ENCODE data around the gene NMNAT2.
"Not testable (repeated sequence)": the region's sequence is repeated elsewhere in the genome, so short reads cannot be mapped to it uniquely, and the experiment has no call there.

The NMNAT2 gene

DNA sequence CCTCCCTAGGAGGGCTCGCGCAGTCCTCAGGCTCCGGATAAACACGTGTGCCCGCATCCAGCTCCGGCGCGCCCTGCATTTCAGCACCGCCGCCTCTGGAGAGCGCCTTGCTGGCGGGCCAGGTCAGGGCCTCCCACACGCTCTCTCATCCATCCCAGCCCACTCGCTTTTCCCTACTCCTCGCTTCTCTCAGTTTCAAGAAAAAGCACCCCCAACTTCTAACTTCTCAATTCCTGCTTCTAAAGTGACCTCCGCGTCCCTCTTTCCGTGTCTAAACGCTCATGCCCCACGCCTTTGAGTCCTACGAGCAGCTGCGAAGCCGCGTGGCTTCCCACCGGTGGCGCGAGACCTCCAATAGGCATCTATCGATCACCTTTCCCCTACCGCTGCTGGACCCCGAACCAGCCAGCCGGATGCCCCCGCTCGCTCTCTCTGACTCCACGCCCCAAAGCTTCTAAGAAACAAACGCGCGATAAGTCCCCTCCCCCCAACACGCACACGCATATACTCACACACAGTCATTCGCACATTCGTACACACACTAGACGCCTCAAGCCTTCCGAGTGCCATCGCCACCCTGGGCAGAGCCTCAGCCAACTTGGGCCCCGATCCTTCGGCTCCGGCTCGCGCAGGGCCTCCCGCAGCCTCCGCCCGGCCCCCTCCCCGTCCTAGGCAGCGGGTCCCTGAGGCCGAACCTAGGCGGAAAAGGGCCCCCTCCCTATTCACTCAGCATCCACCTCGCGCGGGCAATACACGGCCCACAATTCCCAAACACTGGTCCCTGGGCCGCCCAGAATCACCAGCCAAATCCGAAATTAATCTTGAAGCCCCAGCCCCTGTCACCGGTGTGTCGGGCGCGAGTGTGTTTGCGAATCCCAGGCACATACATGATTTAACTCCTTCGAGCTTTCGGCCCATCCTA is 1.1 kb downstream of the NMNAT2 start:
- peak; percentile 22 to 35 for DNase-seq

DNA sequence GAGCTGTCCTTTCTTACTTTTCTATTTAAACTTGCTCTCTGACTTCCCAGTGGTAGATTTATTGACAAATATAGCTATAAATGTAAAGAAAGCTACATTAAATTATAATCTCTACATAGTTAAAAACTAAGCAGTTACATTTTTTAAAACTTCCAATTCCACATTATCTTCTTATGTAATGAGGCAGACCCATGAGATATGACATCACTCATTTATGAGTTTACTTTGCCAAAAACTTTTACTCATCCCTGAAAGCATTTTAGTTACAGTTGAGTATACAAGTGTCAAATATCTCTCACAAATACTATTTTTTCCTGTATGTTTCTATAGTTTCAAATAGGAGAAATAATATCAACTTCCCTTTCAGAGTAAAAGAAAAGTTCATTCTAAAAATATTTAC is 3.8 kb downstream of the NMNAT2 start:
- DNase-seq = no peak

DNA sequence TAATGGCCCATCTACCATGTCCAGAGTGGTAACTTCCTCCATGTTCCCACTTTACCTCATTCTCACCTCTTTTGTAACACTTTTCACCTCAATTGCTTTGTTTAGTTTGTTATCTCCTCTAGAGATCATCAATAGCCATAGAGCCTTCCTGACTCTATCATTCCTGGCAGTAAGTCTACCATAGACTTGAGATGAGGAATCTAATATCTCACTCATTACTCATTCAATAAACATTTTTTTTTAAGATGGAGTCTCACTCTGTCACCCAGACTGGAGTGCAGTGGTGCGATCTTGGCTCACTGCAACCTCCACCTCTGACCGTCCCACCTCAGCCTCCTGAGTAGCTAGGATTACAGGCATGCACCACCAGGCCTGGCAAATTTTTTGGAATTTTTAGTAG is 7.1 kb downstream of the NMNAT2 start:
- DNase-seq = no peak

DNA sequence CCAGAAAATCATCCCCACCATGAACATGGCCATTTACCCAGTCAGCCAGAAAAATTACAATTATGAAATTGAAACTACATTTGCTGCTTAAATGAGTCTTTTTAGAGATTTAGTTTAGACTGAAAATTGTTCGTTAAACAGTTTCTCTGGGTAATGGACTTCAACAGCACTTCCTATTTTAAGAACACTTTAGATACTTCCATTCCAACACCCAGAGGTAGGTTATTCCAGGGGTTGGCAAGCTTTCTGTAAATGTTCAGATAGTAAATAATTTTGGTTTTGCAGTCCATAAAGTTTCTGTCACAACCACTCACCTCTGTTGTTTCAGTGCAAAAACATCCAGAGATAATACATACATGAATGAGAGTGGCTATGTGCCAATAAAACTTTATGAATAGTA is 10.2 kb downstream of the NMNAT2 start:
- no peak for DNase-seq

DNA sequence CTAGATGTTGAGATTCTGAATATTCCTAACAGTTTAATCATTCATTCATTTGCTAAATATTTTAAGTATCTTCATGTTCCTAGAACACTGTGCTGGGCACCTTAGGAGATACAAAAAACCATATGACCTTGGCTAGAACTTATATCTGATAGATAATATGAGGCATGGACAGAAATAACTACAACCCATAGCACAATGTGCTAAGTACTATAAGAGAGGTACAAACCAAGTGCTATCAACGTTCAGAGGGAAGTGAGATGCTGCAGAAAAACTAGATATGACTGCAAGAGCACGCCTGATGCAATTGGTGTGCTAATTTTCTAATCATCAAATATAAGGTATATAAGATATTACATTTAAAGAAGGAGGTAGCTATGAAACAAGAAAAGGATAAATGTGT is 10.7 kb downstream of the NMNAT2 start:
- DNase-seq = no peak

DNA sequence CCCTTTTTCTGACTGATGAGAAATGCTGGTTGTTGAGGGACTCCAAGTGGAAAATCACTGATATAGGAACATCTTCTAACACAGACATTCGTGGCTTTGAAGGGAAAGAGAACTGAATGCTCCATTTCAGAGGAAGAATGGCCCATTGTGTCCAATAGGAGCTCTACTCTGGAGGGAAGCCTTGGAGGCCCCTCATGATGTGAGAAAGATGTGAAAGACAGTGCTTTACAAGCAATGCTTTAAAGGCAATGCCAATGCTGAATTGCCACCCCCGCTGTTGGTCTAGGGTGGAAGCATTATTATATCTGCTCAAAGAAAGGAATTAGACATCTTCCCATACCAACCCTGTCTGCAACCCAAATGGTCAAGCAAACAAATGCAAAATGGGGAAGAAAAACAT is 13.7 kb downstream of the NMNAT2 start:
- DNase-seq = no peak

DNA sequence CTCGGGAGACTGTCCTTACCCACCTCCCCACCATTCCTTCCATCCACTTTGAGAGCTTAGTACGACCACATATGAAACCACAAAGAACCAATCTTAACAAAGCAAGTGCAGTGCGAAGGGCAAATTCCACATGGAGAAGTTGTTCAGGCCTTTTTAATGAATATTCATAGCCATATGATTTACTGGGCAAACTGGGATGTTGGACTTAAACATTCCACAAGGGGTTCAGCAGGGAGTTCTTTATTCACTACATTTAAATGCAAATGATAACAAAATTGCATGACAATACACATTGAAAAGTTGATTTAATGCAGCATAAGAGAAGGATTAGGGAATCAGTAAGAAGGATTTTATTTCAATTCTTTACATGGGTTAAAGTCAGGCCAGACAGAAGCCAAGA is 14.7 kb downstream of the NMNAT2 start:
- DNase-seq = no peak

DNA sequence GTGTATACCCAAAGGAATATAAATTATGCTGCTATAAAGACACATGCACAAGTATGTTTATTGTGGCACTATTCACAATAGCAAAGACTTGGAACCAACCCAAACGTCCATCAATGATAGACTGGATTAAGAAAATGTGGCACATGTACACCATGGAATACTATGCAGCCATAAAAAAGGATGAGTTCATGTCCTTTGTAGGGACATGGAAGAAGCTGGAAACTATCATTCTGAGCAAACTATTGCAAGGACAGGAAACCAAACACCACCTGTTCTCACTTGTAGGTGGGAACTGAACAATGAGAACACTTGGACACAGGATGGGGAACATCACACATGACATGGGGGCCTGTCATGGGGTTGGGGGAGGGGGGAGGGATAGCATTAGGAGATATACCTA is 16.6 kb downstream of the NMNAT2 start:
- not testable (repeated sequence) for DNase-seq

DNA sequence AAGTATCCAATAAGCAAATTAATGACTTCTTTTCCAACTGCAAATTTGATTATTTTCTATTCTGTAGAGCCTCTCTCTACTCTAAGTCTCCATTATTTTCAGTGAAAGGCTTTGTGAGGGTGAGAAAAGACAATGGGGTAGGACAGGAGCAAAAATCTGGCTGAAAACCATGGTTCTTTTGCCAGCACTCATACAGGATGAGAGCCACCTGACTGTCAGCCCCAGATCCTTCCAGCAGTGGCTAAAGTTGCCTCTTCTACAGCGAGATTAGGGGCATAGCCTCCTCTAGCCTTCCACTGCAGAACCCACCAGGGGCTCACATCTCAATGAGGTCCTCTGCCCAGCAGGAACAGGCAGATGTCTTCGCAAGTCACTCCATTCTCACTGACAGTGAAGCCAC is 23.7 kb downstream of the NMNAT2 start:
- no peak for DNase-seq

DNA sequence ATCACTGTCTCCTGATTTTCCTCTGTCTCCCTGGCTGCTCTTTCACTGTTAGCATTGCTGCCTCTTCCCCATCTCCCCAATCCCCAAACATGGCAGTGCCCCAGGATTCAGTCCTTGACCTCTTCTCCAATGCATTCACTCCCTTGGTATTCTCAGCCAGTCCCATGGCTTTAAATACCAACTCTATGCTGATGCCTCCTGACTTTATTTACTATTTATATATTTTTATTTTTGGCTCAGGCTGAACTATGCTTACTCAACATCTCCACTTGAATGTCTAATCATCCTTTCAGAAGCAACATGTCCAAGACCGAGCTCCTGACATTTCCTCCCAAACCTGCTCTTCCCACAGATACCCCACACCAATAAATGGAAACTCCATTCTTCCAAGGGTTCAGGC is 26.3 kb downstream of the NMNAT2 start:
- DNase-seq = no peak

DNA sequence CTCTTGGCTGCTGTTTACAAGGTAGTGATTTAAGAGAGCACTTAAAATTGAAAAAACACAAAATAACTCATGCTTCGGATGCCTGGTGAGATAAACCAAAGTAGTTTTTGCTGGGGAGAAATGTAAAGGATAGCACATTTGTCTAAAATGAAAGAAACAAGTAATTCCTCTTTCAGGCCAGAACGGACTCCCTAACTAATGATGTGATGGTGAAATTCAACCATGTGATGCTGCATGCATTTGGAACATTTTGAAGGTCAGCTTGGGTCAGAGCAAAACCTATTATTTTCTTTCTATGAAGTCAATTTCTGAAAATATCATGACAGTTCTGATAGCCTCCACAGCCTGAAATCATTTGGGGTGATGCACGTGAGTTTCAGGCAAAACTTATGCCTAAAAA is 27.6 kb downstream of the NMNAT2 start:
- DNase-seq = no peak

DNA sequence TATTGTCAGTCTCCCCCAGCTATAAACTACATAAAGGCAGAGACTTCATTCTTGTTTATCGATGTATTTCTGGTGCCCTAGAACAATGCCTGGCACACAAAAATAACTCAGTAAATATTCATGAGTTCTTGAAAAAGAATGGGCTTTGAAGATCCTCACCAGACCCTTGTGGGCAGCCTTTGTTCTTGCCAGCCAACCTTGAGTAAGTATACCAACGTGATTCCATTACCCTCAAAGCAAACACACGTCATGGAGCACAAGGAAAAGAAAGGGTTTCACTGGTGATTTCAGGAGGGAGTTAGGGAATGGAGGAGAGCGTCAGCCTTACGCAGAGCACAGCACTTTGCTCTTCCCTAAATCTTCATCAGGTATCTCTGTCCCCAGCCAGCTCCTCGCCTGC is 29.4 kb downstream of the NMNAT2 start:
- DNase-seq = no peak

DNA sequence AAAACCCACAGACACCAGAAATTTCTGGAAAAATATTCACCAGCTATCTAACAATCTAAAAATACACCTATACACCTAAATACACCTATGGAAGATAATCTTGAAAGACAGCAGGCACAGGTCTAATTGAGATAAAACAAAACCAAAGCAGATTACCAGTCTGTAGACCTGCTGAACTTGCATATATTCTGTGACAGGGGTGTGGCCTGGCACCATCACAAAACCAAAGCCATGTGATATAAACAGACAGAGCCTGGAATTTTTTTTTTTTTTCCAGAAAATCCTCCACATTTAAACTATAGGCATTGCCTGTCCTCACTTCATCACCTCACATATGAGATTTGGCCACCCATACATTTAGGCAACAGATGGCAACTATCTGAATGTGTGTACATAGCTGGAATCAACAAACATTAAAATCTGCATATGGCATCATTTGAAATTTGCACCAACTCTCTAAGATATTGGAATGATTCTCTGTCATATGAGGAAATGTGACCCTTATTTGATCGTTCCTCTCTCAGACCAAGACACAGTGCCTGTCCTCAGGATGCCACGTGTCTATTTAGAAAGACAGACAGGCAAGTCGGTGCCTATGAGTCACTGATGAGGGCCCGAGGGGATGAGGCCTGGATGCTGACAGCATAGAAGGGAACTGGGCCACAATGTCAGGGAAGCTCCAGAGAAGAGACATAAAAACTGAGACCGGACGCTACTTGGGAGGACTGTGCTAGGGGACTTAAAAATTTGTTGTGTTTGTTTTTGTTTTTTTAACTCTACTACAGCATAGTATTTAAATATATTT is 32.6 kb downstream of the NMNAT2 start:
- DNase-seq = no peak

DNA sequence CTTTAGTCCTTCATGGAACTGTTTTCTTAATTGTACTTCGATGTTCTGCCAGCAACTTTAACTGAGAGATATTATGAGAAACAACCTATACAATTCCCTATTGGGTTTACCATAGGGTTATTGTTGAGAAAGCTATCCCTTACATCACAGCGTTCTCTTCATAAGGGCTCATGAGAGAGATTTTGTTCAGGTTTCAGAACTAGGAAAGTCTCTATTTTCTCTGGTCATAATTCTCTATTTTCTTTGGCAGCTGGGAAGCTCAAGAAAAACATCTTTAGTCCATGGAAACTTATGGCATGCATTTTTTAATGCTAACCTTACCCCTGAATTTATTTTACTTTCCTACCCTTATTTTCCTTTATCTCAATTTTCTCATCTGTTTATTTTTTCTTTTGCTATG is 38.2 kb downstream of the NMNAT2 start:
- DNase-seq = no peak

DNA sequence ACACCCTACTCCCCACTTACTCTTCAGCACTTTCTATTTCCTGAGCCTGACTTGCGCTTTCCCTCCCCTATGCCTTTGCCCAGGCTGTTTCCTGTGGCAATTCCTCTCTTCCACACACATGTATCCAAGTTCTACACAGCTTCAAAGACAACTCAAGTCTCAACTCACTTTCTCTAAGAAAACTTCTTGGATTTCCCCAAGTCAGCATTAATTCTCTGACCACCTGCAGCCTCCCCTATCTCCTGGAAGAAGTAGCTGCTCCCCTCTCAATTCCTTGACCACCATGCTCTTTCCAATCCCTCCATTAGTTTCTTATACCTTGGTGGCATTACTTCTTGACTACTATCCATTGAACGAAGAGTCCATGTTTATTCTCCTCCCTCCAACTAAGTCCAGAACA is 42.8 kb downstream of the NMNAT2 start:
- DNase-seq = no peak

DNA sequence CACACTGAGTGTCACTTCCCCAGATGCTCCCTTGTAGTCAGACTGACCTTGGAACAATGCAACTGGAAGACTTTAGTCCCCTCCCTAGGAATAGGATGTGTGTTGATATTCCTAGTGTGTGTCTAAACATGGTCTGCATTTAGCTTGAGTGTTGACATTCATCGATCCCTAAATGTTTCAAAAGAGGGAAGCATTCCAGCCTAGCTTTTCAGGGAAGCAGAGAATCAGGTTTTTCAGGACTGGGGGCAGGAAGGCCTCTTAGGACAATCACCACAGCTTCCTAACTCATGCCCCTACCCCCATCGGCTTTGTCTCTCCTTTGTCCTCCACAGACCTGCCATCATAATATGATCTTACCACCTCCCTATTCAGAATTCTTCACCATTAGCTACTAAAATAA is 43.4 kb downstream of the NMNAT2 start:
- DNase-seq = no peak

DNA sequence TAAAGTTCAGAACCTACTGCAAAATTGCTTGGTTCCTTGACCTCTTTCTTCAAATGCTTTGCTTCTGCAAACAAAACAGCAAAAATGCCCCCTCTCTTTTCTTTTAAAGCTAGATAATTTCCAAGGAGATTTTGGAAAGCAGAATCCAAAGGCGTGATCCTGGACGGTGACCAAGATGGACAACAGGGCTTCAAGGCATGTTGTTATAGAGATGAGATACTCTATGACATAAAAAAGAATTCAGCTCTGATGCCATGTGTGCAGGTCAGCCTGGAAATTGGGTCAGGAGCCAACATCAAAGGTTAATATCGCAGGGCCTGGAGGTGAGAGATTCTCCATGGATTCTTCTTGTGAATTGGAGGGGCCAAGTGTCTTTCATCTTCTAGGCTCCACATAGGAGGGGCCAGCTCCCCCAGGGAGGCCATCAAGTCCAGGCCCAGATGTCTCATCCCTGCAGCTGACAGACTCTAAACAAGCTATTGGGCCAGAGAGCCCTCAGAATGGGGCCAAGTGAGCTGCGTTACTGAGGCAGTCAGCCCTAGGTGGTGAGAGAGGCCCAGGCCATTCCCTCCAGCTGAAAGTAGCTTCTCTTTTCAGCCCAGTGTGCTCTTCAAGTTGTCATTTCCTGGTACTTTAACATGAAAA is 45.5 kb downstream of the NMNAT2 start:
- no peak for DNase-seq

DNA sequence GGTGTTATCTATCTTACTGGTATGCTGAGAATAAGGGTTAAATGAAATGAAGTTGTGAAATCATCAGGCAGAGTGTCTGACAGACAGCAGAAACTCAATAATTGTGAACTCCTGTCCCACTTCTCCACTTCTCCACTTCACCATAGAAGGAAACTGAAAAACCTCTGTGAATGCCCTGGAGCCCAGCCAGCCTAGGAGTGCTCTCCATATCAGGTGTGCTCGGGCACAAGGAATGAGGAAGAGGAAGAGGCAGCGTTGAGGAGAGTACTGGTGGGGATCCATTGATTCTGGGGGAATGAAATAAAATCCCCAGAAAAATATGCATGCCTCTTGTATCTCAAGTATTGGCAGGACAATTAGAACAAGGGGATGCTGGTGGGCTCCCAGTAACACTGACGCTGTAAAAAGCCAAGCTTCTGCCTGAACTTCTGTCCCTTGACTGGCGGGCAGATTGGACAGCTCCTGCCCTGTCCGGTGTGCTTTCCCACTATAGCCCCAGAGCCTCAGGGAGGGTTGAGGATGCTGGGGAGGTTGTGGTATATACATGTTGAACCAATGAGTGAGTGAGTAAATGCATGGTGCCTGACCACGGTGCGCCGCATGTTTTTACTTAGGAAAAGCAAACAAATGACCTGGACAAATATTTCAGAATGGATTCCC is 47.7 kb downstream of the NMNAT2 start:
- DNase-seq = no peak

DNA sequence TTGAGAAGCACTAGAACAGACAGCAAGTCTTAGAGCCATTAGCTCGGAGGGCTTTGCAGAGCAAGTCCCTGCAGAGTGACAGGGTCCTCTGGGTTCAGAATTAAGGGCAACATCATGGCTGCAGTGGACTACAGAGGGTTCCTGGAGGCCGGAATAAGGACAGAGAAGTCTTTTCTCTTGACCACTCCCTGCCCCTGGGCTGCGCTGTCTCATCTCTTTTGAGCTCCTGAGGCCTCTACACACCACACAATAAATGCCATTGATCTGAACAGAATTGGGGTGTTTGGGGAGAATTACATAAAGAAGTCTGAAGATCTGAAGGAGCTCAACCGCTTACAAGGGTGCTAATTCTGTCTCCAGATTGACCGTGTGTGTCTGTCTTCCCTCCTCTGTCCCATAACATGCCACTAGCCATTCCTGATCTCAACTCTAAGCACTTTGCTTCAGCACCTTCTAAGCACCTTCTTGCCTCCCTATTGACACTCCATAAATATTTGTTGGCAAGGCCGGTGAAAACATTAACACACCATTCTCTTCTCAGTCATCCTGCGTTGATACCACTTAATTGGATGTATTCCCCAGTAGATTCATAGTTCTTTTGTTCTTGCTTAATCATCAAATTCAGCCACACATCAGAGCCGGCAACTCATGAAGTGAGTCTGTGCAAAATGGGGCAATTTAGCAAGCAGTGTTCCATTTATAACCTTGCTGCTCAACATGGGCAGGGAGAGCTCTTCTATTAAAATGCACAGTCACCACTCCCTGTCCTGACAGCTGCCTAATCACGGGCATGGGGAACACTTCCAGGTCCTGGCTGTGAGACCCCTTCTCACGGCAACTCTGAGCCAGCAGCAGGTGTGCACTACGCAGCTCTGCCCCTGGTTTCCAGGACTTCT is 49.7 kb downstream of the NMNAT2 start:
- DNase-seq = no peak

DNA sequence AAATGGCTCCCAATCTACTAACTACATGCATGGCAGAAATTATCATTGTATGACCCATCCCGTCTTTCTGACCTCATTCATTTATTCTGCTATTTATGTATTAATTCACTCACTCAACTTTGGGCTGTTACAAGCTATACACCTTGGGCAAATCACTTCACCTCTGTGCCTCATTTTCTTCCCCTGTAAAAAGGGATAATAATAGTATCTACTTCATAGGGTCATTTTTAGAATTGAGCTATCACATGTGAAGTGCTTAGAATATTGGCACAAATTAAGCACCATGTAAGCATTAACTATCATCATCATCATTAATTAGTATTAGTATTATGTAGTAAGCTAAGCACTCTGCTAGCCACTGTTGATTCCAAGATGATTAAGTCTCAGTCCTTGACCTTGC is 52.1 kb downstream of the NMNAT2 start:
- DNase-seq = no peak

DNA sequence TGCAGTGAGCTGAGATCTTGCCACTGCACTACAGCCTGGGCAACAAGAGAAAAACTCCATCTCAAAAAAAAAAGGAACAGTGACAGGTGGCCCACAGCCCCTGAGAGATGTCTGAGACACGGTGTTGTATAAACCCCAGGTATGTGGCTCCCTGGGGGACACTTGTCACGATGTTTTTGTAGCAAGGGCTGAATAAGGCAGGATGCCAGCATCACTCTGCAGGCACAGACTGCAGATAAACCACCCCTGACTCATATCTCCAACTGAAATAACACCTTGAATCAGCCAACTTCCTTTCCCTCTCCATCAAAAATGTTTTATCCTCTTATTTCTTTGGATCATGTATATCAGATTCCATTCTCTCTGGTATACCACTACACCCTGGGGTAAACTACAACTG is 52.5 kb downstream of the NMNAT2 start:
- no peak for DNase-seq

DNA sequence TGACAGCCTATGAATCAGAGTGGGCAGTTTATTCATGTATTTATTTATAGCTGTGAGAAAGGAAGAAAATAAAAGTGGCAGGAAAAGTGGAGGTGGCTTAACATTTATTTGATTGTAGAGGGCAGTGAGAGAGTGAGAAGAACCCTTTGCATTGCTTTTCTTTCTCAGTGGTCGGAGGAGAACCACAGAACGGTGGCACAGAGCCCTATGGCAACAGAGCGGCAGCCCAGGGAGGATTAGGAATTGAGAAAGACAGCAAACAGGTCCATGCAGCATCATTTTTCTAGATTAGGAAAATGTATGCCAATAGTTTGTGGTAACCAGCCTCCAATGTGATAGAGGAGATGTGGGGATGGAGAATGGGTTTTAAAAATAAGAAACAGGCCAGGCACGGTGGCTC is 53.1 kb downstream of the NMNAT2 start:
- DNase-seq = no peak
